ENCODE measurements around the gene RPL38. TPM values are rescaled to one million over a fixed set of nuclear protein-coding genes. Genes with fewer than 3 reads are reported as not detected.
A peak's percentile ranks its signal among the peaks of the same experiment; 100 is the strongest.

The RPL38 gene
- total RNA-seq, 3 donors from 2014 or later (not counting 1 experiment from before 2014, with no cell fraction given) = 560 to 802 (median 759) TPM

DNA sequence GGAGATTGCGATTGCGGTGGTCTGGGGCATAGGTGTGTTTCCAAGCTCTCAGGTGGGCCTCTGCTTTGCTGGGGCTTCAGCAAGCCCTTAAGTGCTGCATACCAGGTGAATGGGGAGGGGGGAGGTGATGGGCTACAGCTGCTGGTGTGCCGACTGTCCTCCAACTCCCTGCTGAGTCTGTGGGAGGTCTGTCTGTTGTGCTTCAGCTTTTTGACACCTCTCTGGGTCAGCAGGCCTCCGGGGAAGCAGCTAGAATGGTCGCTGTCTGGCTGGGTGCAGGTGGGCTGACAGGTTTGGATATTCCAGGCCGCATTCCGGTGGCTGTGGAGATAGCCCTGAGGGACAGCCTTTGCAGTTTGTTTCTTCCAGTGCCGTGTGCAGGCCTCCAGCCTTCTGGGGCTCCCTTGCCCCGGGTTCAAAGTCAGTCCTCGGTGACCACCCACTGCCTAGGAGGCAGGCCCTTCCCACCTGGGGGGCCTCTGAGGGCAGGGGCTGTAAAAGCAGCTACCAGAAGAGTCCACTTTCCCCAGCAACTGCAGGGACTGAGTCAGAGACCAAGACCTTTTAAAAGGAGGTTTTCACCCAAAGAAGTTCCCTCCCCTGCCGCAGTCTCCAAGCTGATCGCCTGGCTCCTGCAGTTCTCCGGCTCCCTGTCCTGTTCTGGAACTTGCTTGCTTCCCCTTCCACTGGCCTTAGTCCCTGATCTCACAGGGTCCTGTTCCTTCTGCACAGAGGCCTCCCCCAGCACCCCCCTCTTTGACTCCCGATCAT lies 7.8 kb downstream of the RPL38 start:
- TF ChIP-seq, protein P1, sequence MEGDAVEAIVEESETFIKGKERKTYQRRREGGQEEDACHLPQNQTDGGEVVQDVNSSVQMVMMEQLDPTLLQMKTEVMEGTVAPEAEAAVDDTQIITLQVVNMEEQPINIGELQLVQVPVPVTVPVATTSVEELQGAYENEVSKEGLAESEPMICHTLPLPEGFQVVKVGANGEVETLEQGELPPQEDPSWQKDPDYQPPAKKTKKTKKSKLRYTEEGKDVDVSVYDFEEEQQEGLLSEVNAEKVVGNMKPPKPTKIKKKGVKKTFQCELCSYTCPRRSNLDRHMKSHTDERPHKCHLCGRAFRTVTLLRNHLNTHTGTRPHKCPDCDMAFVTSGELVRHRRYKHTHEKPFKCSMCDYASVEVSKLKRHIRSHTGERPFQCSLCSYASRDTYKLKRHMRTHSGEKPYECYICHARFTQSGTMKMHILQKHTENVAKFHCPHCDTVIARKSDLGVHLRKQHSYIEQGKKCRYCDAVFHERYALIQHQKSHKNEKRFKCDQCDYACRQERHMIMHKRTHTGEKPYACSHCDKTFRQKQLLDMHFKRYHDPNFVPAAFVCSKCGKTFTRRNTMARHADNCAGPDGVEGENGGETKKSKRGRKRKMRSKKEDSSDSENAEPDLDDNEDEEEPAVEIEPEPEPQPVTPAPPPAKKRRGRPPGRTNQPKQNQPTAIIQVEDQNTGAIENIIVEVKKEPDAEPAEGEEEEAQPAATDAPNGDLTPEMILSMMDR (IDR thresholded peaks at IDR 0.05) = no peak

GRCh38 chr17:74211912-74212208 lies 8.4 kb downstream of the RPL38 start:
- H3K27me3 ChIP-seq (ENCODE audit: control insufficient read depth, insufficient read depth, low read length) = no peaks in the 10 kb centered on the region
- Mint-ChIP-seq H3K4me1 (peaks cover 36 to 38% of the 10 kb centered on the region in 2 donors), H3K36me3 (no peaks in the 10 kb centered on the region), H3K4me3 (peak overlapping the region; percentile 88), H3K9me3 (no peaks in the 10 kb centered on the region), H3K27me3 (ENCODE audit: low read depth in 2 of 2) (no peaks in the 10 kb centered on the region), H3K27ac (peak overlapping the region; percentile 68 to 91)
- DNase-seq (peak in 1 of 2 donors; percentile 25), ATAC-seq (no peak)
- H3K9me3 ChIP-seq (ENCODE audit: control insufficient read depth, insufficient read depth, low read length) = no peaks in the 10 kb centered on the region
- H3K27ac ChIP-seq (ENCODE audit: low read length) = no peak overlapping the region
- TF ChIP-seq, protein P1 (IDR thresholded peaks at IDR 0.05) = no peak
- WGBS (ENCODE audit: insufficient coverage) = 86% methylated on average over 8 of the region's 8 CpGs
- H3K4me1 ChIP-seq (ENCODE audit: control insufficient read depth, insufficient read depth, low read length) = peaks cover 58% of the 10 kb centered on the region
- H3K36me3 ChIP-seq (ENCODE audit: control insufficient read depth, insufficient read depth, low read length) = peaks cover 29% of the 10 kb centered on the region
- intact Hi-C loops (cut with micrococcal nuclease) = loop anchor here (5.0 kb wide), 2 partner anchors 70 to 145 kb away; no protein-coding TSS in a partner anchor
- H3K4me3 ChIP-seq (ENCODE audit: low read length) = peak overlapping the region; percentile 51

More for the DNA sequence above, 7.8 kb downstream of the RPL38 start:
- 93% methylated on average over 14 of the region's 14 CpGs for WGBS (ENCODE audit: insufficient coverage)
- no peaks in the 10 kb centered on the region for H3K9me3 Mint-ChIP-seq
- peak overlapping the region; percentile 88 for H3K4me3 Mint-ChIP-seq
- Histone ChIP-seq H3K36me3 (ENCODE audit: control insufficient read depth, insufficient read depth, low read length) (peaks cover 29% of the 10 kb centered on the region), H3K4me1 (ENCODE audit: control insufficient read depth, insufficient read depth, low read length) (peaks cover 62% of the 10 kb centered on the region), H3K9me3 (ENCODE audit: control insufficient read depth, insufficient read depth, low read length) (no peaks in the 10 kb centered on the region), H3K27me3 (ENCODE audit: control insufficient read depth, insufficient read depth, low read length) (no peaks in the 10 kb centered on the region), H3K4me3 (ENCODE audit: low read length) (no peak overlapping the region), H3K27ac (ENCODE audit: low read length) (no peak overlapping the region)
- H3K4me1 Mint-ChIP-seq = peaks cover 39 to 41% of the 10 kb centered on the region in 2 donors
- no peak for DNase-seq
- no peak for ATAC-seq
- H3K27ac Mint-ChIP-seq = peak overlapping the region; percentile 68 to 91
- no peaks in the 10 kb centered on the region for H3K36me3 Mint-ChIP-seq
- H3K27me3 Mint-ChIP-seq (ENCODE audit: low read depth in 2 of 2) = no peaks in the 10 kb centered on the region
- intact Hi-C loops (cut with micrococcal nuclease) = loop anchor here (5.0 kb wide), 2 partner anchors 71 to 146 kb away; no protein-coding TSS in a partner anchor

GRCh38 chr17:74212209-74212912 lies 8.9 kb downstream of the RPL38 start:
- WGBS (ENCODE audit: insufficient coverage) = 9% methylated on average over 48 of the region's 48 CpGs
- intact Hi-C loops (cut with micrococcal nuclease) = loop anchor here (5.0 kb wide), 2 partner anchors 70 to 145 kb away; no protein-coding TSS in a partner anchor
- Mint-ChIP-seq H3K4me1 (peaks cover 36 to 38% of the 10 kb centered on the region in 2 donors), H3K4me3 (peak overlapping the region; percentile 88), H3K9me3 (no peaks in the 10 kb centered on the region), H3K27me3 (ENCODE audit: low read depth in 2 of 2) (no peaks in the 10 kb centered on the region), H3K27ac (peak overlapping the region; percentile 81 to 91), H3K36me3 (no peaks in the 10 kb centered on the region)
- ATAC-seq (peak in 2 of 3 donors; percentile 3 to 14), DNase-seq (peak in 1 of 2 donors; percentile 59)
- peak overlapping the region; percentile 51 for H3K4me3 ChIP-seq (ENCODE audit: low read length)
- no peaks in the 10 kb centered on the region for H3K27me3 ChIP-seq (ENCODE audit: control insufficient read depth, insufficient read depth, low read length)
- H3K36me3 ChIP-seq (ENCODE audit: control insufficient read depth, insufficient read depth, low read length) = peaks cover 25% of the 10 kb centered on the region
- H3K27ac ChIP-seq (ENCODE audit: low read length) = peak overlapping the region; percentile 60
- TF ChIP-seq, protein P1 (IDR thresholded peaks at IDR 0.05) = no peak
- H3K9me3 ChIP-seq (ENCODE audit: control insufficient read depth, insufficient read depth, low read length) = no peaks in the 10 kb centered on the region
- H3K4me1 ChIP-seq (ENCODE audit: control insufficient read depth, insufficient read depth, low read length) = peaks cover 55% of the 10 kb centered on the region

Data from natural killer cell (primary cell).